Measurements from ENCODE around the gene VCX3A.
"Not testable (repeated sequence)": the region's sequence is repeated elsewhere in the genome, so short reads cannot be mapped to it uniquely, and the experiment has no call there.

Gene VCX3A

DNA sequence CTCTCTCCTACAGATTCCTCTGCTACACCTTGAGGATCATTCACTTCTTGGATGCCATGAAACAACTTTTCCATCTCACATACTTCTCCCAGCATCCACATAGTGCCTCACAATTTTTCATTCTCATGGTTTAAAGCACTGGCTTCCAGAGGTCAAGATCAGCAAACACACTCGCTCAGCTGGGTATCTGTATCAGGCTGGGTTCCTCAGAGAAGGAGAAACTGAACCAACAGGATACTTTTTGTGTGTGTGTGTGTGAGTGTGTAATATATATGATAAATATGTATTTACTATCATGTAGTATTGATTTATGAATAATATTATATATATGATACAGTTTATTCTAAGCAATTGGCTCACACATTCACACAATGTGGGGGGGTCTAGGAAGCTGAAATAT lies at the start of gene VCX3A:
TSS of gene VCX3A (minus strand) at position 101 of the 400 bp plus-strand sequence. CDS start 621 bp downstream, outside the sequence.
- in situ Hi-C loops (cut with MboI; ENCODE audit: low sequenced_read_pairs): not testable (repeated sequence)

DNA sequence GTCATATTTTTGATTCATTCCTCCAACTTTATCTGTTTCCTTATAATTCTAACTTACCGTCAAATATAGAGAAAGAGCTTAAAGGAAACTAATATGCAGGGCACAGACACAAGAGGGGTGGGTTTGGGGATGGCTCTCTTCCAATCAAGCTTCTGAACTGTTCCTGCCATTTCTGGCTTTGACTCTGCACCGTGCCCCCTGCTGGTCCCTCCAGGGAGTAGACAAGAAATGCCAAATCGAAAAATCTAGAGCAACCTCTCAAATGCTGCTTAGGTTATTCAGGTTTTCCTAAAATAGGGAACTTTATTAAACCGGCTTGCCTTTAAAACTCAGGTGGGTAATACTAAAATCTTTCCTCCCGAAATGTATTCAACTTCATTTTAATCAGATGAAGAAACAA lies 39.8 kb upstream of the VCX3A start:
- in situ Hi-C loops (cut with MboI; ENCODE audit: low sequenced_read_pairs): no loop called here

DNA sequence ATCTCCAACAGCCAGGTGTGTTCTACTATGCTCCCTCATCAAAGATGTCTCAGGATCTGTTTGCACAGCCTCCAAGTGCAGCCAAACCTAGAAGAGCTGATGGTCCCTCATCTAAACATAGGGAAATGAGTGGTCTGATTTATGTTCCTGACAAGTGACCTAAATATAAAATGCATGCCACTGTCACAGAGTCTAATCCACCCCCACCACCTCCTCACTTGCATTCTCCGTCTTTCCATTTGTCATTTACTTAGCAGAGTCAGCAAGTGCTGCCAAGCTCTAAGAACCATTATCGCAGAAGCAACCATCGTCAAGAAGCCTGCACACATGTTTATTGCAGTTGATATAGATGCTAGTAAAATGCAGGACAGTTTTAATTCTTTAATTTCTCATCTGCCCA lies 33.1 kb upstream of the VCX3A start:
- in situ Hi-C loops (cut with MboI; ENCODE audit: low sequenced_read_pairs): no loop called here

DNA sequence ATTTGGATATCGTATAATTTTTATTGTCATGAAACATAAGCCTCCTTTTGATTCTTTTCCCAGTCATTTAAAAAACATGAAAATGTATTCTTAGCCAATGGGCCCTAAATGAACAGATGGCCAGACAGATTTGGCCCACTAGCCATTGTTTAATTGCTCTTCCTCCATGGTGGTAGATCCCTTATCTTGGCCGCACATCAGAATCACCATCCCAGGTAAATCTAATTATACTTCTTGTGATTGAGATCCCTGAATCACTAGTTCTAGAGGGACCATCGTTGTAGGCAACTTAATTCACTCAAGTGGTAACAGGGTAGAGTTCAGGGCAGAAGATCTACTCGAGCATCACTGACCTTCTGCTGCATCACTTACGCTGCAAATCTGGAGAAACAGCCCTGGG lies 24.1 kb upstream of the VCX3A start:
- in situ Hi-C loops (cut with MboI; ENCODE audit: low sequenced_read_pairs): no loop called here

DNA sequence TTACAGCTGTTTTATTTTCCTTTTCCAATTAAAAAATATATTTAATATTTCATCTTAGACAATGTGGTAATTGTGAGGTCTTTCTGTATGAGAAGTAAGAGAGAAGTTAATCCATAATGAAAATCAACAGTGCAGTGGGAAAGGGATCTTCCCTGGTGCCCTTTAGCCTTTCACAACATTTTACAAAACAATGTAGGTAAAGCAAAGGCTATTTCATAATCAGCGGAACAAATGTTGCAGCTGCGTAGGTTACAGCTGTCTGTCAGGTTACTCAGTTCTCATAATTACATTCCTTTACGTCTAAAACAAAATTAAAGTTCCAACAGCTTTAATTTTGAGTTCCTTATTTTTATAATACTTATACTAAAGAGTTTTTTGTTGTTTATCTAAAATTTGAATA lies 22.8 kb upstream of the VCX3A start:
- in situ Hi-C loops (cut with MboI; ENCODE audit: low sequenced_read_pairs): no loop called here

DNA sequence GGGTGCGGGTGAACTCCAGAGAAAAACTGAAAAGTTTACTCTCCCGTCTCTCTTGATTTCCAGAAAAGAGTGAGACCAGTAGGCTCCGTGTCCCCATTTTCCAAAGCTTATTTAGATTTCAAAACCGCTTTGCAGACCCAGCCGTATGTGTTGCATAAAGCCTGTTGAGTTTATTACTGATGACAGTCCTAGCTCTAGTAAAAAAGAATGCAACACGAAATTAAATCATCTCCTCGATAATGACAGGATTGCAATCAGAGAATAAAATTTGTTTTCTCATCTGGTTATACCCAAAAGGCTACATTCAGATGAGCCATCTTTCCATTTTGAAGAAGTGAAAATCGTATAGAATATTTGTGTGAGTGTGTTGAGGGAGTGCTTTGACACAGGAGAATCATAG lies 16.1 kb upstream of the VCX3A start:
- in situ Hi-C loops (cut with MboI; ENCODE audit: low sequenced_read_pairs): no loop called here

DNA sequence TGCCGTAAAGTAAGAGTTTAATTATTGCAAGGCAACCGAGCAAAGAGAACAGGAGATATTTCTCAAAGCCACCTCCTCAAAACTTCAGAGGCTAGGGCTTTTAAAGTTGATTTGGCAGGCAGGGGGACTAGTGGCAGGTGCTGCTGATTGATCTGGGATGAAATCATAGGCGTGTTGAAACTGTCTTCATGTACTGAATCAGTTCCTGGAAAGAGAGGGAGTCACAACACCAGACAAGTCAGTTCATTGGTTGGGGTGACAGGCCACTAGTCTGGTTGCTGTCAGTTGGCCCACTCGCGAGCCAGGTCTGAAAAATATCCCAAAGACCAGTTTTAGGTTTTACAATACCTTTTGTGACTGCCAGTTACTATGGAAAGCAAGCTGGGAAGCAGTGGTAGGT lies 10.8 kb upstream of the VCX3A start:
- in situ Hi-C loops (cut with MboI; ENCODE audit: low sequenced_read_pairs): no loop called here

DNA sequence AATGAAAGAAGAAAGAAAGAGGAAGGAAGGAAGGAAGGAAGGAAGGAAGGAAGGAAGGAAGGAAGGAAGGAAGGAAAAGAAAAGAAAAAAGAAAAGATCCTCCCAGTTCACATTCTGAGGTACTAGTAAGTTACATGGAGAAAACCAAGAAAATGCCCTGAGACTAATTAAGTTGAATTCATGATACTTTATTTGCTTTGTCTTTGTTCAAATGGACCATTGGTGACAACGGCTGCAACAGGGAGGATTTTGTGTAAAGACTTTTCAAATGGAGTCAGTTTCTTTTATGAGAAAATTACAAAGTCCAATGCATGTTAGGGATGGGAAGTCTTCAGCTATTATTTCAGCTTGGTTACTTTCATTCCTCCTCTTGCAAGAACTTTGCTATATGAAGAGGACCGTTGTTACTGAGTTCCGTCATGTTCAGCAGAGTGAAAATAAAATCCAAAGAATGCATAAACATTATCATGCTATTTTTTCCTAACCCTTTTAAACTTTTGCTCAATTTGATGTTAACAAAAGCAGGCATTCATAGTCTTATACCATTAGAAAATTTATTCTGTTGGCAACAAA lies 8.3 kb downstream of the VCX3A start:
- in situ Hi-C loops (cut with MboI; ENCODE audit: low sequenced_read_pairs): no loop called here

DNA sequence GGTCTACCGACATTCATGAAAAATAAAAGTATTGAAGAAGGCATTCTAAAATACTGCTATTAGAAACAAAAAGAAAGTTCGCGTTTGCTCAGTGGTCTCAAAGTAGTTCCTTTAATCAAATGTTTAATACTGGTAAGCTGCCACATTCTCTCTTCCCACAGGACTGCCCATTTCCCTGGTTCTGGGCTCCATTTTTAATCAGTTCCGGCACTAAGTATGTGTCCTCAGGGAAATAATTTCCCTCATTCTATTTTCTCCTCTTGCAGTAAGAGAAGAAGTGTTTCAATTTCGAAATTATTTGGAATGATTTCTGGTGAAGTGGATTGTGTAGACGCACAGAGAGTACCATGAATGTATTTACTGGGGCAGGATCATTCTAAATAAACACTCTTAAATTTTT lies 17.5 kb downstream of the VCX3A start:
- in situ Hi-C loops (cut with MboI; ENCODE audit: low sequenced_read_pairs): no loop called here

DNA sequence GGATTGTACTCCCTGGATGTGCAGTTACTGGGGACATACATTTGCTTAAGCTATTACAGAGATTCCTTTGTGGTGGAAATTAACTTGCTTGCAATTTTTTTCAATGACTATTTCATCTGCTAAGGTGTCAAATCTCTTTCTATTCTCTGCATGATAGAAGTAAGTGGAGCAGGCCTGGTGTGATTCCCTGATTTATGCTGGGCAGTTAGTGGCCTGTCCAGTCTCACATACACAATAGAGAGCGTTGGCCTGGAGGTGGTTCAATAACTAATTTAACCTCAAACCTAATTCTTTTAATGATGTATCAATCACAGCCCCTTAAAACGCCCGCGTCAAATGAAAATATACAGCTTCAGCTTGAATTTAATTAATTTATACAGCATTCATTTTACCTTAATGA lies 28.5 kb downstream of the VCX3A start:
- in situ Hi-C loops (cut with MboI; ENCODE audit: low sequenced_read_pairs): no loop called here

DNA sequence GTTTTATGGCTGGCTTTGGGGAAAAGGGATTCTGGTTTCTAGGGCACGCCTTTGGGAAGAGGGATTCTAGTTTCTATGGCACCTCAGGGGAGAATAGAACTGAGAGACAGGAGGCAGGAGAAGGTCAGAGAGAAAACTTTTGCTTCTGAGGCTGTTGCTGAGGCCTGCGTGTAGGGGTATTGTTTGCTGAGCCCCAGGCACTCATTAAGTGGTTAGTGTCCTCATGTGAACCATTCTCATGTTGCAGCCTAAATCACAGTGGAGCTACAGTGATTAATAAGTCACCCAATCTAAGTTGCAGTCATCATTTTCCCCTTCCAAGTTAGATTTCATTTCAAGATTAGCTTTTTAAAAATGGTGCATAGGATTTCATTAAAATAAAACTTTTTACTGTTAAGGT lies 29.0 kb downstream of the VCX3A start:
- in situ Hi-C loops (cut with MboI; ENCODE audit: low sequenced_read_pairs): no loop called here

DNA sequence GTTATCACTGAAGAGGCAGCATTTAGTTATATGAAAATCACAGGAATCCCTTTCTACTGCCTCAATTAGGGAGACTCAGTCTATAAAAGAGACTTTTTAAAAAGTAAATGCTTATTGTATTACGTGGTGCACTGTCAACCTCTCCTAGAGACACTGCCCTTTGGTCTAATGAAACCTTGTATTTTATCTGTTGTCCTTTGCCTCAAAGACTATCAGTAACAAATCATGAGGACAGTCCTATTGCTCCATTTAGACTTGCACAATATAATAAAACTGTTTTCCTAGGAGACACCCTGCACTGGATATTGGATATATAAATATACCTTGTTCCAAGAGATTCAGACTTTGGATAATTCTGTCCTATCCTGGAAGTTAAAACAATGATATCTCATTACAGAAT lies 34.2 kb downstream of the VCX3A start:
- in situ Hi-C loops (cut with MboI; ENCODE audit: low sequenced_read_pairs): no loop called here

DNA sequence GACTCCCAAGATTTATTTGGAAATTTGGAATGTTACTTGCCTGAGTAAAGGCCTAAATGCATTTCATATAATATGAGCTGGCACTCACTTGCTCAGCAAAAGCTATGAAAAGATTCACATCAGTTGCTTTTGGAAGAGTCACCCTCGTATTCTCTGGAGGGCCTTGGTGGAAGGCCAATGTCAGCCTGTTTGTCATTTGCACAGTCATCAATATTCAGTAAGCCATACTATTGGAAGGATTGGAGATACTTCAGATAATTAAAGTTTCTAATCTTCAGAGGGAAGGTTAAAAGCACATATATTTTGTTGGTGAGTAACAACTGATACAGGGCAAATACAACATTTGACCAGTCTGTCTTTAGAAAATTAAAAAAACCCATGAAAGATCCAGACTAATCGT lies 36.6 kb downstream of the VCX3A start:
- in situ Hi-C loops (cut with MboI; ENCODE audit: low sequenced_read_pairs): no loop called here
